HG02571 (cell line): ENCODE data around the gene MIS12.
A peak's percentile ranks its signal among the peaks of the same experiment; 100 is the strongest.

ENCODE experiments used
- ATAC-seq: cut with Tn5 transposase; IDR thresholded peaks from one replicate; pipeline ENCODE4 v1.9.1; 2021; ENCODE audit warnings: mild to moderate bottlenecking, moderate library complexity; ENCODE audit not compliant: unreplicated experiment

The MIS12 gene, protein sequence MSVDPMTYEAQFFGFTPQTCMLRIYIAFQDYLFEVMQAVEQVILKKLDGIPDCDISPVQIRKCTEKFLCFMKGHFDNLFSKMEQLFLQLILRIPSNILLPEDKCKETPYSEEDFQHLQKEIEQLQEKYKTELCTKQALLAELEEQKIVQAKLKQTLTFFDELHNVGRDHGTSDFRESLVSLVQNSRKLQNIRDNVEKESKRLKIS

GRCh38 chr17:5486206-5487124 lies at the start of gene MIS12:
Gene MIS12 (plus strand): TSS chr17:5486566. CDS start chr17:5488863, 2,297 bp downstream.
- peak; percentile 87 for ATAC-seq

GRCh38 chr17:5437721-5438317 lies 48.5 kb upstream of the MIS12 start:
- ATAC-seq, result no peak

DNA sequence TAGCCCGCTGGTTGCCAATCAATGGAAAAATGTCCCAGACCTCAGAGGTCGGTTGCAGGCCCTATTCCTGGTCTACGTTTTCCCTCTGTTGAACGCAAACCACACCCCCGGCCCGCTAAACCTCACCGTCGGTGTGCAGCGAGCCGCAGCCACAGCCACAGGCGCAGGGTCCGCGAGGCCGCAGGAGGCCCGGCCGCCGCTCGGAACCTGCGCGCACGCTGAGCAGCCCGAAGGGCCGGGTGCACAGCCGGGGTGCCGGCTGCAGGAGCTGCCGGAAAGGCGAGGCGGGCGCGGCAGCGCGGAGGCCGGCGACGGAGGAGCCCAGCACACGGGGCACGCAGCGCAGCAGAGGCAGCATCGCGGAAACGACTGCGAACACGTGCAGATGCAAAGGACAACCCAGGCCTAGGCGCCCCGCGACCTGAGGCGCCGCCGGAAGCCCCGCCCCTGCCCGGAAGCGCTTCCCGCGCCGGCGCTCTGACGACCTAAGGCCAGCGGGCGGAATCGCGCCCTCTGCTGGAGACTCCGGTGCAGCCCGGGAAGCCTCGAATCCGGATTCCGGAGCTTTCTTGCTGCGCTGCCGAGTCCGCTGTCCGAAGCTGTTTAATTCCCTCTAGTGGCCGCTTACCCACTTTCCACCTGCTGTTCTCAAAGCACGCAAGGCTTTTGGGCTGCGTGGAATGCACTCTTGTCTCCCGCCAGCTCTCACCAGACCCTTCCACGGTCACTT lies 47.5 kb upstream of the MIS12 start, which contains the start of gene C1QBP:
Gene C1QBP, minus strand, starts transcription at position 440 of the 730 bp plus-strand sequence. Its CDS starts 82 bp downstream, at position 358.
- peak; percentile 77 for ATAC-seq

- ATAC-seq, result no peak
Measured at GRCh38 chr17:5439446-5439764, 47.0 kb upstream of the MIS12 start.

- no peak for ATAC-seq
Measured at GRCh38 chr17:5443728-5444127, 42.6 kb upstream of the MIS12 start.

GRCh38 chr17:5444209-5444608 lies 42.2 kb upstream of the MIS12 start:
- ATAC-seq, result no peak

DNA sequence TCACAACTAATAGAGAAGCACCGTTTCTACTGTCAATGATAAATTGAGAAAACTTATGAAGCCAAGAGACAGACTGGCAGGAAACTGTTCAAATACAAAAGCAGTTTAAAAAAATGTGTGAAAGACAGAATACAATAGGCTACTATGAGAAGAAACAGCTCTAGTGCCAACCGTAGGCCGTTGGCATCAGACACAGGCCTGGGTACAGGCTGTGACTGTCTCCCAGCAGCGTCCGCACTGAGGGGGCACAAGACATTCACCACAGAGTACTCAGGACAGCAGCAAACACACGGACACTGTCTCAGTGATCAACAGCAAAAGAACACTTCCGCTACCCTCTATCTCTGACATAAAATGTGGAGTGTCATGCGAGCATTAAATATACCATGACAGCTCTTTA lies 39.6 kb upstream of the MIS12 start:
- ATAC-seq, result no peak

- ATAC-seq, result no peak
Measured at GRCh38 chr17:5464717-5465507, 21.5 kb upstream of the MIS12 start.

DNA sequence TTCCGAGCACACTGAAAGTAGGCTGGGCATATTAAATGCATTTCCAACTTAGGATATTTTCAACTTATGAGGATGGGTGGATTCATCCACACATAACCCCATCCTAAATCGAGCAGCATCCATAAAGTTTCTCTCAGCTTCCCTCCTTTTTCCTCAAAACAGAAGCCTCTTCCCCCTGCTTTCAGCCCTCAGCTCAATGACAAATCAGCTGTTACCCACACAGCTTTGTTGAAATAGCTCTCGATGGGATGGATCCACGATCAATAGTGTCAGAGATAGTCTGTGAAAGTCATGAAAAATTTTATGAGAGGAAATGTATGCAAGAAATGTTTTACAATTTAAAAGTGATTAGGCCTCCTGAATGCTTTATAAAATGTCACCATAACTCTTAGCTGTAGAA lies 20.1 kb upstream of the MIS12 start:
- no peak for ATAC-seq

DNA sequence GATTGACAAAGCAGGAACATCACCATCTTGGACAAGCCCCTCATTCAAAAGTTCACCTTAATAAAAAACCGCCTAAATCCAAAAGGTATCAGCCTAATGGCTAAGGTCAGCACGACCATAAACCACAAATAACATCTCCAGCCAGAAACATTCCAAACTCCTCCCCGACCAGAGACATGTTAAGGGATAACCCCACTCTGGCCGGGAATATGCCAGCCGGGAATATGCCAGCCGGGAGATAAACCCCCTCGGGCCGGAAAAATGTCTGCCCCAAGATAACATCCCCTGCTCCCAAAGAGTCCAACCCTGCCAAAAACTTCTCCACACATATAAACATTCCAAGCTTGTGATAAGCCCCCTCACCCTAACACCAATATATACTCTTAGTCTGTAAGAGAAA lies 18.9 kb upstream of the MIS12 start:
- ATAC-seq, result no peak

DNA sequence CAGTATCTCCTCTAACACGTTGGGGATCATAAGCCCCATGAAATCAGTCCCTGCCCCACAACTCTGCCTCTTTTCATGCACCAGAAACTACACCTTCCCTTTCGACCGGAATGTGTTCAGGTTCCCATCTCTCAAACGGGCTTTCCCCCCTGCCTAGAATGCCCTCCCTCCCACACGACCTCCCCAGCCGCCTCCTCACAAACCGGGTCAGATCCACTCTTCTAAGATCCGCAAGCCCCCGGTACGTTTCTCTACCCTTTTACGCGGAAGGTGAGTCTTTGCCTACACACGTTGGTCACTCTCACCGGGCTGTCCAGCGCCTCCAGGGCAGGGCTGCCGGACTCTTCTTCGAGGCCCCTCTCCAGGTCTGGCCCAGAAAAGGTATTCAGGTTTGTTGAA lies 18.3 kb upstream of the MIS12 start:
- ATAC-seq, result no peak

DNA sequence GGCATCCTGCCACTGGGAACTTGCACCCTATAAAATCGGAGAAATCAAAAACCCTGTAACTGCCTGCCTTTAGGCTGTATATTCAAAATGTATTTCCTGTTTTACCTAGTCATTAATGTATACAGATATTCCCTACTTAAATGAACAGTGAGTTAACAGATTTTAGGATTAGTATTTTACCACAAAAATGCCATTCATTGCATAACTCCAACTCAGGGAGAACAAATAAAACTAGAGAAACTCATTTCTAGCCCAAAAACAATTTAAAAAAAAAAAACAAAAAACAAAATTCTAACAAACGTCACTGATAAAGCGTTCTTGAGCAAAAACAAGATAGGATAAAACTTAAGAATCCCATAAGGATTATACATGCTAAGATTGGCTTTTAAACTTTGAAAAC lies 13.9 kb upstream of the MIS12 start:
- no peak for ATAC-seq

DNA sequence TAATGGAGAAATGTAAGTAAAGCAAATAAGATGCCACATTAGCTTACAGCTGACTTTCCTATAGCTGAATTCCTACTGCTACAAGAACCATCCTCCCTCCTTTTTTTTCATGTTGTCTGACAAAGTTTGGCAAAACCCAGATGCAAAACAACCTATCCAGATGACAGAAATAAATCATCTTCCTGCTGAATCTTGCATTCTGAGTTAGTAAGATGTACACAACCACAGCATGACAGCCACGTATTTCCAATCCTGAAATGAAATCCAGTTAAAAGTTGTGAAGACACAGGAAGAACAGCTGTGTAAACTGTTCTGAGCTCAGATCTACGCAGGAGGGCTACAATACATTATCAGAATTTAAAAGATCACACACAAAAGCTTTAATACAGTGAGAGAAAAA lies 12.5 kb upstream of the MIS12 start:
- no peak for ATAC-seq

GRCh38 chr17:5478992-5479391 lies 7.4 kb upstream of the MIS12 start:
- no peak for ATAC-seq

DNA sequence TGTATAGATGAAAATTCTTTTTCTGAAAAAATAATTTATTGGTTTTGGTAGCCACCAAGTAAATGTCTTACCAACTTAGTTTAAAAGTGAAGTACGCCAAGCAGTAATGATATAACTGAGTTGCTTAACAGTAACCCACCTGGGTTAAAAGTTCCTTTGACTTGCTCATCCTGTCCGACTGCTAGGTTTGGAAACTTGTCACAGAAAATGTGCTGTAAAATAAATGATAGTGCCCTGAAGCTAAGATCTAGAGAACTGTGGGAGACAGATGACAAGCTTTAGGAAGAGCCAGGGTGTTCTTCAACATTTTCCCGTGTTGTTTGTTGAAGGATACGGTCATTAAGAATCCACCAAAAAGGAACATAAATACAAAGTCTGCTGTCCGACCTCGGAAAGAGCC lies 5.4 kb upstream of the MIS12 start:
- ATAC-seq, result no peak

GRCh38 chr17:5481451-5481850 lies 4.9 kb upstream of the MIS12 start:
- no peak for ATAC-seq

- peak; percentile 23 for ATAC-seq
Measured at GRCh38 chr17:5485270-5486205, 828 bp upstream of the MIS12 start, which contains the start of gene DERL2. Gene DERL2 (minus strand): TSS chr17:5486178. CDS start chr17:5486161, 17 bp downstream.

- no peak for ATAC-seq
Measured at GRCh38 chr17:5488752-5489151, 2.4 kb downstream of the MIS12 start.

DNA sequence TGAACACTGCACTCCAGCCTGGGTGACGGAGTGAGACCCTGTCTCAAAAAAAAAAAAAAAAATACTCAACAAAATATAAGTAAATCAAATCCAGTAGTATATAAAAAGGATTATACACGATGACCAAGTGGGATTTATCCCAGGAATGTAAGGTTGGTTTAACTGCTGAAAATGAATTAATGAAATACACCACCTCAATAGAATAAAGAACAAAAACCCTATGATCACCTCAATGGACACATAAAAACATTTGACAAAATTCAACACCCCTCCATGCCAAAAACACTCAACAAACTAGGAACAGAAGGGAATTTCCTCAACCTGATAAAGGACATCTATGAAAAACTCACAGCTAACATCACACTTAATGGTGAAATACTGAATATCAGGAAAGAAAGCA lies 6.6 kb downstream of the MIS12 start:
- no peak for ATAC-seq
